ENCODE measurements around the gene MARS2.
"Not testable (repeated sequence)": the region's sequence is repeated elsewhere in the genome, so short reads cannot be mapped to it uniquely, and the experiment has no call there.

The MARS2 gene

GRCh38 chr2:197674060-197674459 is 31.1 kb upstream of the MARS2 start:
- no peak for DNase-seq (ENCODE audit: insufficient read length, low spot score)
- no peak for TF ChIP-seq PAX5 (IDR thresholded peaks at IDR 0.05; ENCODE audit: insufficient read depth, low read length, severe bottlenecking)
- no peak for TF ChIP-seq SPI1 (IDR thresholded peaks at IDR 0.05; ENCODE audit: low read depth, low read length)
- no peak for TF ChIP-seq POLR2AphosphoS5 (IDR thresholded peaks at IDR 0.05; ENCODE audit: low read depth, low read length)
- no peak for TF ChIP-seq POLR2A (IDR thresholded peaks at IDR 0.05; ENCODE audit: low read depth, low read length)
- no peak for TF ChIP-seq TAF1 (IDR thresholded peaks at IDR 0.05; ENCODE audit: low read depth, low read length)
- no peak for TF ChIP-seq POU2F2 (IDR thresholded peaks at IDR 0.05; ENCODE audit: low read depth, low read length)
- FAIRE-seq, result no peak

DNA sequence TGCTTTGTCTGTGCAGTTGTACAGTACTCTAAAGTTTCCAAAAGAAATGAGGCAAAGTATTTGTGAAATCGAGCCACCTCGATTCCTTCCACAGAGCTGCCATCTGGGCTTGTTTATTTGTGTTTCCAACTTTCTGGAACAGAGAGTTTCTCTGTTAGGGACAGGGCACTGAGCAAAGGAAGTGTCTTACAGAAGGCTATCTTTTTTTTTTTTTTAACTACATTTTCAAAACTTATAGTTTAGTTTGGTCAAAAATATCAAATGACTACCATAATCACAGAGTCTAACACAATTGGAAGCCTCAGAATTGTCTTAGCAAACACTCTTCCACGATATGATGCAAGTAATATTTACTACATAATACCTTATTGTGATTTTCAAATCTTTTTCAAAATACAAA is 30.6 kb upstream of the MARS2 start:
- DNase-seq (ENCODE audit: insufficient read length, low spot score) (no peak), FAIRE-seq (no peak)
- no peak for TF ChIP-seq POU2F2 (IDR thresholded peaks at IDR 0.05; ENCODE audit: low read depth, low read length)
- TF ChIP-seq PAX5 (IDR thresholded peaks at IDR 0.05; ENCODE audit: insufficient read depth, low read length, severe bottlenecking), result no peak
- TF ChIP-seq SPI1 (IDR thresholded peaks at IDR 0.05; ENCODE audit: low read depth, low read length), result no peak
- no peak for TF ChIP-seq TAF1 (IDR thresholded peaks at IDR 0.05; ENCODE audit: low read depth, low read length)
- no peak for TF ChIP-seq POLR2AphosphoS5 (IDR thresholded peaks at IDR 0.05; ENCODE audit: low read depth, low read length)
- no peak for TF ChIP-seq POLR2A (IDR thresholded peaks at IDR 0.05; ENCODE audit: low read depth, low read length)

GRCh38 chr2:197675246-197675645 is 29.9 kb upstream of the MARS2 start, which contains the start of gene RFTN2:
TSS of gene RFTN2 (minus strand) at chr2:197675587. CDS start at chr2:197675458, 129 bp downstream.
- FAIRE-seq (no peak), DNase-seq (ENCODE audit: insufficient read length, low spot score) (no peak)

DNA sequence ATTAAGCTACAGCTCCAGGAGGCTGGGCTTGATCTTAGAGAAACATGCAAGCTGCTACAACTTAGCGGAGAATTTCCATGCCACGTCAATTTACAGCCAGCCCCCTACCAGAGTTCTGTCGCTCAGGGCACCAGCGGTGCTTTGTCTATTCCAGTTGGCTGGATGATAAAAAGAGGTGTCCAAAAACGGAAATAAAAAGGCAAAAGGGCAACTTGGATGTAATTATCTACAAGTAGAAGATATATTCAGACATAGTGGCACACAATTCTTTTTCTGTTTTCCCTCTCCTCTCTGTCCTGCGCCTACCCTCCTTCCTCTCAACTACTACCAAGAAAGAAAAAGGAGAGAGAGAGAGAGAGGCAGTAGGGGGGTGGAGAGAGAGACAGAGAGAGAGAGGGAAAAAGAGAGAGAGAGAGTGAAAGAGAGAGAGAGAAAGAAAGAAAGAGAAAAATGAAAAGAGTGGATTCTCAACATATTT is 29.4 kb upstream of the MARS2 start:
- FAIRE-seq (no peak), DNase-seq (ENCODE audit: insufficient read length, low spot score) (no peak)
- TF ChIP-seq POU2F2 (IDR thresholded peaks at IDR 0.05; ENCODE audit: low read depth, low read length) (no peak), PAX5 (IDR thresholded peaks at IDR 0.05; ENCODE audit: insufficient read depth, low read length, severe bottlenecking) (no peak), POLR2AphosphoS5 (IDR thresholded peaks at IDR 0.05; ENCODE audit: low read depth, low read length) (no peak), SPI1 (IDR thresholded peaks at IDR 0.05; ENCODE audit: low read depth, low read length) (no peak), POLR2A (IDR thresholded peaks at IDR 0.05; ENCODE audit: low read depth, low read length) (no peak)

More at GRCh38 chr2:197675246-197675645, 29.9 kb upstream of the MARS2 start, which contains the start of gene RFTN2:
- TF ChIP-seq TAF1 (IDR thresholded peaks at IDR 0.05; ENCODE audit: low read depth, low read length), result no peak
- TF ChIP-seq POU2F2 (IDR thresholded peaks at IDR 0.05; ENCODE audit: low read depth, low read length), result no peak
- TF ChIP-seq POLR2AphosphoS5 (IDR thresholded peaks at IDR 0.05; ENCODE audit: low read depth, low read length), result no peak
- no peak for TF ChIP-seq PAX5 (IDR thresholded peaks at IDR 0.05; ENCODE audit: insufficient read depth, low read length, severe bottlenecking)
- no peak for TF ChIP-seq SPI1 (IDR thresholded peaks at IDR 0.05; ENCODE audit: low read depth, low read length)
- no peak for TF ChIP-seq POLR2A (IDR thresholded peaks at IDR 0.05; ENCODE audit: low read depth, low read length)

- DNase-seq (ENCODE audit: insufficient read length, low spot score) (no peak), FAIRE-seq (no peak)
- no peak for TF ChIP-seq POU2F2 (IDR thresholded peaks at IDR 0.05; ENCODE audit: low read depth, low read length)
- no peak for TF ChIP-seq PAX5 (IDR thresholded peaks at IDR 0.05; ENCODE audit: insufficient read depth, low read length, severe bottlenecking)
- TF ChIP-seq SPI1 (IDR thresholded peaks at IDR 0.05; ENCODE audit: low read depth, low read length), result no peak
- no peak for TF ChIP-seq POLR2A (IDR thresholded peaks at IDR 0.05; ENCODE audit: low read depth, low read length)
- TF ChIP-seq POLR2AphosphoS5 (IDR thresholded peaks at IDR 0.05; ENCODE audit: low read depth, low read length), result no peak
- no peak for TF ChIP-seq TAF1 (IDR thresholded peaks at IDR 0.05; ENCODE audit: low read depth, low read length)
Measured at GRCh38 chr2:197677056-197677455, 28.1 kb upstream of the MARS2 start.

- DNase-seq (ENCODE audit: insufficient read length, low spot score) (no peak), FAIRE-seq (no peak)
- TF ChIP-seq TAF1 (IDR thresholded peaks at IDR 0.05; ENCODE audit: low read depth, low read length) (no peak), POLR2AphosphoS5 (IDR thresholded peaks at IDR 0.05; ENCODE audit: low read depth, low read length) (no peak), POU2F2 (IDR thresholded peaks at IDR 0.05; ENCODE audit: low read depth, low read length) (no peak), SPI1 (IDR thresholded peaks at IDR 0.05; ENCODE audit: low read depth, low read length) (no peak), POLR2A (IDR thresholded peaks at IDR 0.05; ENCODE audit: low read depth, low read length) (no peak), PAX5 (IDR thresholded peaks at IDR 0.05; ENCODE audit: insufficient read depth, low read length, severe bottlenecking) (no peak)
Measured at GRCh38 chr2:197677483-197677882, 27.7 kb upstream of the MARS2 start.

DNA sequence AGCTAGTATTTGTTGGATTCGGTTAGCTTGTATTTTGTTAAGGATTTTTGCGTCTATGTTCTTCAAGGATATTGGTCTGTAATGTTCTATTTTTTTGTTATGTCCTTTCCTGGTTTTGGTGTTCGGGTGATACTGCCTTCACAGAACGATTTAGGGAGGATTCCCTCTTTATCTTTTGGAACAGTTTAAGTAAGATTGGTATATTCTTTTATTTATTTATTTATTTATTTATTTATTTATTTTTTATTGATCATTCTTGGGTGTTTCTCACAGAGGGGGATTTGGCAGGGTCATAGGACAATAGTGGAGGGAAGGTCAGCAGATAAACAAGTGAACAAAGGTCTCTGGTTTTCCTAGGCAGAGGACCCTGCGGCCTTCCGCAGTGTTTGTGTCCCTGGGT is 10.0 kb upstream of the MARS2 start:
- not testable (repeated sequence) for DNase-seq (ENCODE audit: insufficient read length, low spot score); FAIRE-seq

GRCh38 chr2:197695971-197696370 is 9.2 kb upstream of the MARS2 start:
- FAIRE-seq; DNase-seq (ENCODE audit: insufficient read length, low spot score): not testable (repeated sequence)

DNA sequence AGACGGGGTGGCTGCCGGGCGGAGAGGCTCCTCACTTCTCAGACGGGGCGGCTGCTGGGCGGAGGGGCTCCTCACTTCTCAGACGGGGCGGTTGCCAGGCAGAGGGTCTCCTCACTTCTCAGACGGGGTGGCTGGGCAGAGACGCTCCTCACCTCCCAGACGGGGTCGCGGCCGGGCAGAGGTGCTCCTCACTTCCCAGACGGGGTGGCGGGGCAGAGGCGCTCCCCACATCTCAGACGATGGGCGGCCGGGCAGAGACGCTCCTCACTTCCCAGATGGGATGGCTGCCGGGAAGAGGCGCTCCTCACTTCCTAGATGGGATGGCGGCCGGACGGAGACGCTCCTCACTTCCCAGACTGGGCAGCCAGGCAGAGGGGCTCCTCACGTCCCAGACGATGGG is 8.6 kb upstream of the MARS2 start:
- not testable (repeated sequence) for FAIRE-seq; DNase-seq (ENCODE audit: insufficient read length, low spot score)

DNA sequence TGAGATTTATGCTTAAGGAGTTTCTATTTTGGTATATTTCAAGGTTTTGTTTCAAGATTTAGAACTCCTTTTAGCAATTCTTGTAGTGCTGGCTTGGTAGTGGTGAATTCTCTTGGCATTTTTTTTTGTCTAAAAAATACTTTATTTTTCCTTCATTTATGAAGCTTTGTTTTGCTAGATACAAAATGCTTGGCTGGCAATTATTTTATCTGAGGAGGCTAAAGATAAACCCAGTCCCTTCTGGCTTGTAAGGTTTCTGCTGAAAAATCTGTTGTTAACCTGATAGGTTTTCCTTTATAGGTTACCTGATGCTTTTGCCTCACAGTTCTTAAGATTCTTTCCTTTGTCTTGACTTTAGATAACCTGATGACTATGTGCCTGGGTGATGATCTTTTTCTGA is 5.4 kb upstream of the MARS2 start:
- not testable (repeated sequence) for FAIRE-seq; DNase-seq (ENCODE audit: insufficient read length, low spot score)

GRCh38 chr2:197700960-197701359 is 4.2 kb upstream of the MARS2 start:
- no peak for DNase-seq (ENCODE audit: insufficient read length, low spot score)
- TF ChIP-seq POLR2AphosphoS5 (IDR thresholded peaks at IDR 0.05; ENCODE audit: low read depth, low read length) (no peak), POU2F2 (IDR thresholded peaks at IDR 0.05; ENCODE audit: low read depth, low read length) (no peak), SPI1 (IDR thresholded peaks at IDR 0.05; ENCODE audit: low read depth, low read length) (no peak), POLR2A (IDR thresholded peaks at IDR 0.05; ENCODE audit: low read depth, low read length) (no peak), TAF1 (IDR thresholded peaks at IDR 0.05; ENCODE audit: low read depth, low read length) (no peak)
- no peak for FAIRE-seq

Data from GM12891 (cell line).